Activated B cell treated with CpG ODN at 0.5 μM for 24 hours (primary cell): ENCODE measurements around the gene SRPK3. TPM values are rescaled to one million over a fixed set of nuclear protein-coding genes. Genes with fewer than 3 reads are reported as not detected.

Experiments
- ATAC-seq: fragments of 200-7000 bp; cut with Tn5 transposase; one replicate; pipeline ENCODE4 v1.10.0; 2021; ENCODE audit warnings: low read depth, mild to moderate bottlenecking, moderate library complexity
- CTCF ChIA-PET: fragments of 350-600 bp; sonication (Branson Sonifier 250); formaldehyde crosslinking; loops from one replicate; lab custom pipeline; 2021; ENCODE audit warnings: antibody characterized with exemption; lab: Charles Lee
- POLR2A ChIA-PET: fragments of 350-600 bp; sonication (Branson Sonifier 250); formaldehyde crosslinking; loops from one replicate; lab custom pipeline; 2021; ENCODE audit warnings: antibody characterized with exemption; lab: Charles Lee
- DNase-seq: peaks from one replicate; pipeline ENCODE4 v3.0.0; 2022
- H3K27ac Mint-ChIP-seq: one replicate; pipeline ENCODE4 v1.8.0; 2020; ENCODE audit warnings: mixed read lengths
- H3K27me3 Mint-ChIP-seq: one replicate; pipeline ENCODE4 v1.8.0; 2021; ENCODE audit warnings: mixed read lengths
- H3K36me3 Mint-ChIP-seq: one replicate; pipeline ENCODE4 v1.8.0; 2021; ENCODE audit warnings: low read depth, mixed read lengths
- H3K4me1 Mint-ChIP-seq: one replicate; pipeline ENCODE4 v1.8.0; 2021; ENCODE audit warnings: mixed read lengths
- H3K4me3 Mint-ChIP-seq: one replicate; pipeline ENCODE4 v1.8.0; 2020; ENCODE audit warnings: mild to moderate bottlenecking, mixed read lengths
- H3K9me3 Mint-ChIP-seq: one replicate; pipeline ENCODE4 v1.8.0; 2020; ENCODE audit warnings: mixed read lengths
- intact Hi-C: fragments of 100-400 bp; cut with micrococcal nuclease; formaldehyde crosslinking; loops from one replicate; pipeline ENCODE4 v1.15.1; 2024
- total RNA-seq: library from RNA; stranded (reverse); gene quantifications from 2 replicates; pipeline ENCODE4 v1.2.3, GENCODE V29; 2022
- TF ChIP-seq, protein P1 (sequence below): fragments of 200-600 bp; IDR thresholded peaks from one replicate; pipeline ENCODE4 v1.8.0; 2022; ENCODE audit warnings: antibody characterized with exemption, mild to moderate bottlenecking

Gene SRPK3
- total RNA-seq, 1 donor from 2014 or later: not detected

DNA sequence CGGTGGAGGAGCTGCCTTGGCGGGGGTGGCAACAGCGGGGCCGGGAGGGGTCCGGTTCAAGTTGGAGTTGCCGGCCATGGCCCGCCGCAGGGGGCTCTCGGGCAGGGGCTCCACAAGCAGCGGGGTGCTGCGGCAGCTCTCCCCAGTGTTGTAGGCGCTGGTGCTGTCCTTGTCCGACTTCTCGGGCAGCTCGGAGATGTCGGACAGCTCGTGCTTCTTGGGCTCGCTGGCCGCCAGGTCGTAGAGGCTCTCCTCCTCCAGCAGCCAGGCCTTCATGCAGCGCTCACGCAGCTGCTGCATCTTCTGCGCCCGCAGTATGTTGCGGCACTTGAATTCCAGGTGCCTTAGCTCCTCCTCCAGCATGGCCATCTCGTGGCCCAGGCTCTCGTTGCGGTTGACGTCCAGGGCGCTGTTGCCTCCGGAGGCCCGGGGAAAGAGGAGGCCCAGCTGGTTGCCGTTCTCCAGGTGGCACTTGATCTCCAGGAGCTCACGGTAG is 23.3 kb downstream of the SRPK3 start:
- no peaks in the 10 kb centered on the region for H3K27me3 Mint-ChIP-seq
- intact Hi-C loops: no loop called here
- H3K4me1 Mint-ChIP-seq: no peaks in the 10 kb centered on the region
- no peak overlapping the region for H3K4me3 Mint-ChIP-seq
- ChIA-PET POLR2A (no interaction called here), CTCF (no interaction called here)
- peaks cover 2% of the 10 kb centered on the region for H3K36me3 Mint-ChIP-seq
- DNase-seq (no peak), ATAC-seq (no peak)
- no peaks in the 10 kb centered on the region for H3K9me3 Mint-ChIP-seq
- TF ChIP-seq, protein P1, sequence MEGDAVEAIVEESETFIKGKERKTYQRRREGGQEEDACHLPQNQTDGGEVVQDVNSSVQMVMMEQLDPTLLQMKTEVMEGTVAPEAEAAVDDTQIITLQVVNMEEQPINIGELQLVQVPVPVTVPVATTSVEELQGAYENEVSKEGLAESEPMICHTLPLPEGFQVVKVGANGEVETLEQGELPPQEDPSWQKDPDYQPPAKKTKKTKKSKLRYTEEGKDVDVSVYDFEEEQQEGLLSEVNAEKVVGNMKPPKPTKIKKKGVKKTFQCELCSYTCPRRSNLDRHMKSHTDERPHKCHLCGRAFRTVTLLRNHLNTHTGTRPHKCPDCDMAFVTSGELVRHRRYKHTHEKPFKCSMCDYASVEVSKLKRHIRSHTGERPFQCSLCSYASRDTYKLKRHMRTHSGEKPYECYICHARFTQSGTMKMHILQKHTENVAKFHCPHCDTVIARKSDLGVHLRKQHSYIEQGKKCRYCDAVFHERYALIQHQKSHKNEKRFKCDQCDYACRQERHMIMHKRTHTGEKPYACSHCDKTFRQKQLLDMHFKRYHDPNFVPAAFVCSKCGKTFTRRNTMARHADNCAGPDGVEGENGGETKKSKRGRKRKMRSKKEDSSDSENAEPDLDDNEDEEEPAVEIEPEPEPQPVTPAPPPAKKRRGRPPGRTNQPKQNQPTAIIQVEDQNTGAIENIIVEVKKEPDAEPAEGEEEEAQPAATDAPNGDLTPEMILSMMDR: no peak
- no peak overlapping the region for H3K27ac Mint-ChIP-seq

DNA sequence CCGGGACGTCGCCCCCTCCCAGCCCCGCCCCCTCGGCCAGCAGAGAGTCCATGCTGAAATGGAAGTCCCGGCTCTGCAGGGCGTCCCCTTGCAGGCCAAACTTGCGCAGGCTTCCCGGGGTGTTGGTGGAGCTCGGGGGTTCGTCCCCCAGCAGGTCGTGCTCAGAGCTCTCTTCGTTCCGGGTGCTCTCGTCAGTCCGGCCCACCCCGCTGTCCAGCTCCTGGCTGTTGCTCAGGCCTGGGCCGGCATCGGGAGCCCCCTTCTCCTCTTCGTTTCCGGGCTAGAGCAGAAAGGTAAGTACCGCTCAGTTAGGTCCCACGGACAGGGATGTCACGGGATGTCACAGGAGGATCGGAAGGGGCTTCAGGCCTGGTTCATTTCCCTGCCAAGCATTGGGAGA is 23.8 kb downstream of the SRPK3 start:
- CTCF ChIA-PET: no interaction called here
- H3K4me3 Mint-ChIP-seq: no peak overlapping the region
- H3K27ac Mint-ChIP-seq: no peak overlapping the region
- intact Hi-C loops: no loop called here
- TF ChIP-seq, protein P1: no peak
- DNase-seq (no peak), ATAC-seq (no peak)
- no peaks in the 10 kb centered on the region for H3K36me3 Mint-ChIP-seq
- POLR2A ChIA-PET: no interaction called here
- H3K27me3 Mint-ChIP-seq: no peaks in the 10 kb centered on the region
- H3K4me1 Mint-ChIP-seq: no peaks in the 10 kb centered on the region
- no peaks in the 10 kb centered on the region for H3K9me3 Mint-ChIP-seq

DNA sequence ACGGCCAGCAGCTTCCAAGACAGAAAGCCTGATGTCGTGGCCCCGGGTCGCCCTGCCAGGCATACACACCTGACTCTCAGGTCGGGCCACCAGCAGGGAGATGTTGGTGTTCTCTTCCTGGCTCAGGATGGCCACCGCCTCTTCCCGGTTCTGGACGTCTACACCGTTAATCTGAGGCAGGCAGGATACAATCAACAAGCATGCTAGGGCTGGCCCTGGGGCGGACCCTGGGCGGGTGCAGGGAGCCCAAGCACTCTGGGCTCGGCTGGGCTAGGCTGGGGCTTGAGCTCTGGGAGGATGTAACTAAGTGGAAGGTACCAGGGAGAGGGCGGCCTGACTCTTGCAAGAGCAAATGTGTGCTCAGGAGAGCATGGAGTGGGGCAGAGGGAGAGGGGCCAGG is 24.6 kb downstream of the SRPK3 start:
- H3K4me1 Mint-ChIP-seq: no peaks in the 10 kb centered on the region
- no peaks in the 10 kb centered on the region for H3K27me3 Mint-ChIP-seq
- intact Hi-C loops: no loop called here
- ChIA-PET CTCF (no interaction called here), POLR2A (no interaction called here)
- DNase-seq: no peak
- no peak for ATAC-seq
- no peaks in the 10 kb centered on the region for H3K9me3 Mint-ChIP-seq
- TF ChIP-seq, protein P1: no peak
- H3K4me3 Mint-ChIP-seq: no peak overlapping the region
- no peak overlapping the region for H3K27ac Mint-ChIP-seq
- no peaks in the 10 kb centered on the region for H3K36me3 Mint-ChIP-seq

DNA sequence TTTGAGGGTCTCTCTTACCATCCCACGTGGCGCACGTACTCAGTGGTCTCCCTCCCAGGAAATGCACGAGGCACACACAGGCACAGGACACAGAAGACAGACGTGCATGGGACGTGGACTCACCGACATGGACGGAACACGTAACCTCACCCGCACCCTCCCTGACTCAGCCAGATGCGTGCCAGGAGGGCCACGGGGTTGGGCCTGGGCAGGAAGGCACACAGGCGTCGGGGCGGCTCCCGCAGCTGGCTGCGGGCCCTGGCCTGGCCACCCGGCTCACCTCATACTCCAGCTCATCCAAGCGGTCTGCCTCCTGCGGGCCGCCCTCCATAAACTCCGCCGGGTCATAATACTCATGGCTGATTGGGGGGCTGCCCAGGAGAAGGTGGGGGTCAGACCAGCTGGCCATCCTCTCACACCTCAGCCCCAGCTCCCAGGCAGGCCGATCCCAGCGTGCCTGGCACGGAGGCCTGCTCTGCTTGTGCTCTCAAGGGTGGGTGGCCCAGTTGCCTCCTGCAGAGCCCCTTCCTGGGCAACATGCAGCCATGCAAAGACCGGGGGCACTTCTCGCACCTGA is 26.2 kb downstream of the SRPK3 start:
- ATAC-seq: no peak
- TF ChIP-seq, protein P1: no peak
- no peaks in the 10 kb centered on the region for H3K27me3 Mint-ChIP-seq
- no peaks in the 10 kb centered on the region for H3K4me1 Mint-ChIP-seq
- intact Hi-C loops: no loop called here
- ChIA-PET POLR2A (no interaction called here), CTCF (no interaction called here)
- no peaks in the 10 kb centered on the region for H3K9me3 Mint-ChIP-seq
- H3K4me3 Mint-ChIP-seq: no peak overlapping the region
- no peak for DNase-seq
- H3K27ac Mint-ChIP-seq: no peak overlapping the region
- no peaks in the 10 kb centered on the region for H3K36me3 Mint-ChIP-seq

DNA sequence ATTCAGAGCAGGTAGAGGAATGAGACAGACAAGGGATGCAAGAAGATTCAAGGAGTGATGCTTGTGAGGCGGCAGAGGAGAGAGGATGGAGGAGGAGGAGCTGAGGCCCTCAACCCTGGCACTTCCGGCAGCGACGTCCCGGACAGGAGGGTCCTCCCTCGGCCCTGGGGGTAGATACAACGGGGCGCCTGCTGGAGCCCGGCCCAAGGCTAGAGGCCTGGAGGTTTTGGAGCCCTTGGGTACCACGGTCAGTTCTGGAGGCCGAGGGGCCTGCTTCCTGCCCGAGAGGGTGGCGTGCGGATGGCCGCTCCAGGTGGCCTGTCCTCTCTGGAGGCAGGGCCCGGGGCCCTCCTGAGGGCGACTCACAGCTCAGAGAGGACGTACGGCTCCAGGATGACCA is 27.1 kb downstream of the SRPK3 start:
- Mint-ChIP-seq H3K4me1 (no peaks in the 10 kb centered on the region), H3K9me3 (no peaks in the 10 kb centered on the region), H3K27me3 (no peaks in the 10 kb centered on the region), H3K4me3 (no peak overlapping the region), H3K27ac (no peak overlapping the region), H3K36me3 (no peaks in the 10 kb centered on the region)
- ATAC-seq: no peak
- ChIA-PET POLR2A (interaction anchor here (0.6 kb wide), 1 partner anchor 34 kb away, joined by 3 read pairs; no protein-coding TSS in a partner anchor), CTCF (no interaction called here)
- no peak for DNase-seq
- intact Hi-C loops: no loop called here
- TF ChIP-seq, protein P1: no peak
